CD4-positive, alpha-beta T cell treated with Interleukin-17A for 4 hours (primary cell): ENCODE results near the gene PAN3.
"Not testable (repeated sequence)": the region's sequence is repeated elsewhere in the genome, so short reads cannot be mapped to it uniquely, and the experiment has no call there.

Source experiments
- DNase-seq: peaks from one replicate; pipeline ENCODE4 v3.0.0-alpha.2; 2020; ENCODE audit warnings: mixed read lengths

PAN3 gene, protein sequence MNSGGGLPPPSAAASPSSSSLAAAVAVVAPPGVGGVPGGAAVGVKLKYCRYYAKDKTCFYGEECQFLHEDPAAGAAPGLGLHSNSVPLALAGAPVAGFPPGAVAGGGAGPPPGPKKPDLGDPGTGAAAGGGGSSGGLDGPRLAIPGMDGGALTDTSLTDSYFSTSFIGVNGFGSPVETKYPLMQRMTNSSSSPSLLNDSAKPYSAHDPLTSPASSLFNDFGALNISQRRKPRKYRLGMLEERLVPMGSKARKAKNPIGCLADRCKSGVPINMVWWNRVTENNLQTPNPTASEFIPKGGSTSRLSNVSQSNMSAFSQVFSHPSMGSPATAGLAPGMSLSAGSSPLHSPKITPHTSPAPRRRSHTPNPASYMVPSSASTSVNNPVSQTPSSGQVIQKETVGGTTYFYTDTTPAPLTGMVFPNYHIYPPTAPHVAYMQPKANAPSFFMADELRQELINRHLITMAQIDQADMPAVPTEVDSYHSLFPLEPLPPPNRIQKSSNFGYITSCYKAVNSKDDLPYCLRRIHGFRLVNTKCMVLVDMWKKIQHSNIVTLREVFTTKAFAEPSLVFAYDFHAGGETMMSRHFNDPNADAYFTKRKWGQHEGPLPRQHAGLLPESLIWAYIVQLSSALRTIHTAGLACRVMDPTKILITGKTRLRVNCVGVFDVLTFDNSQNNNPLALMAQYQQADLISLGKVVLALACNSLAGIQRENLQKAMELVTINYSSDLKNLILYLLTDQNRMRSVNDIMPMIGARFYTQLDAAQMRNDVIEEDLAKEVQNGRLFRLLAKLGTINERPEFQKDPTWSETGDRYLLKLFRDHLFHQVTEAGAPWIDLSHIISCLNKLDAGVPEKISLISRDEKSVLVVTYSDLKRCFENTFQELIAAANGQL

DNA sequence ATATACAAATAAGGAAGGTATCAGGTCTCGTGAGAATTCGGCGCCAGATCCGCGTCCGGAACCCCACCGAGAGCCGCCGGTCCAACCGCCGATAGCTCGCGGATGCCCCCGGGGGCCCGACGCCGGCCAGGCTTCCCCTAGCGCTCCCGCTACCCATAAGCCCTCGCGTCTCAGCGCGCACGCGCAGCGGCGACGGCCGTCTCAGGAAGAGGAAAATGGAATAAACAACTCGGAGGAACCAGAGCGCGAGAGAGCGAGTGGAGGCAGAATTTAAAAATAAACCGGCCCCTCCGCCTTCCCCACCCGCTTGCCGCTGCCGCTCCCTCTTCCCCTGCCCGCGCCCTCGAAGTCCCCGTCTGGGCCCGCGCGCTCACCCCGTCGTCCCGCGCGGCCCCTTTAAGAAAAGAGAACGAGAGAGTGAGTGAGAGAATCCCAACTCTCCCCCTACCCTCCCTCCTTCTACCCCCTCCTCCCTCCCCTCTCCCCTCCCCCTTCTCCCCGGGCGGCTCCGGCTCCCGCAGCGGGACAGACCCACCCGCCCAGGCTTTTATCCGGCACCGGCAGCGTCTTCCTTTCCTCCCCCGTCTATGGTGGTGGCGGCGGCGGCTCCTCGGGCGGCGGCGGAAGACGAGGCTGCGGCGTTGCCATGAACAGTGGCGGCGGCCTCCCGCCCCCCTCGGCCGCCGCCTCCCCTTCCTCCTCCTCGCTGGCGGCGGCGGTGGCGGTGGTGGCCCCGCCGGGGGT is at the start of gene PAN3:
PAN3 (plus strand) TSS at position 534 of the 744 bp plus-strand sequence; CDS start at position 647, 113 bp downstream.
- peak; percentile 93 for DNase-seq

DNA sequence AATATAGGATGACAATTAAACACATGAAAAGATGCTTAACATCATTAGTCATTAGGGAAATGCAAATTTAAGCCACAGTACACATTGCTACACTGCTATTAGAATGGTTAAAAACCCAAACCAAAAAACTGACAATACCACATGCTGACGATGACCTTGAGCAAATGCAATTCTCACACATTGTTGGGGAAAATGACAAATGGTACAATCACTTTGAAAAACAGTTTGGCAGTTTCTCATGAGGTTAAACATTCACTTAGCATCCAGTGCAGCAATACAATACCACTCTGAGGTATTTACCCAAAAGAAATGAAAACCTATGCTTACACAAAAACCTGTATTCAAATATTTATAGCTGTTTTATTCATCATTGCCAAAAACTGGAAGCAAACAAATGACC is 49.3 kb upstream of the PAN3 start:
- DNase-seq: no peak

DNA sequence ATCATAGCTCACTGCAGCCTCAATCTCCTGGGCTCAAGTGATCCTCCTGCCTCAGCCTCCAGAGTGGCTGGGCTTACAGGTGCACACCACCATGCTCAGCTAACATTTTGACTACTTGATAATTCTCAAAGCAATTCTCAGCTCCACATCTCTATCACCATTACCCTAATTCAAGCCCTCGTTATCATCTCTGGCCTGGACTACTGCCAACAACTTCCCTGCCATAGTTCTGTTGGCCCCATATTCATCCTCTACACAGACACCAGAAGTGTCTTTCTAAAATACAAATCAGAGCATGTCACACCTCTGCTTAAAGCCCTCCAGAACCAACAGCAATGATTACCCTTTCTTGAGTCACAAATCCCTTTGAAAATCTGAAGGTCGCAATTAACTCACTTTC is 45.9 kb upstream of the PAN3 start:
- no peak for DNase-seq

DNA sequence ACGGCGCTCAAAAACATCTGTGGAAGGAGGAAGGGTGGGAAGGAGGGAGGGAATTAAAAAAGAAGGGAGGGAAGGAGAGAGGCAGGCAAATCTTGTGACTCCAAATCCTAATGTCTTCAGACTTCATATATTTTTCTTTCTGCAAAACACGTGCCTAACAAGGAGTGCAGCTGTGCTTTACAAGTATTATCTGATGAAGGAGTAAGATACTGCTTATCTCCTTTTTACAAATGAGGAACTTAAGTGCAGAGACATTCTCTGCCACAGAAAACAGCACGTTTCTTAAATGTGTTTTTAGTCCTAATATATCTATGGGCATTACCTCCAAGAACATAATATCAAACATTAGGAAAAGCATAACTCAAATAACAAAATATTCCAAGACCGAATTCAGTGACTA is 44.5 kb upstream of the PAN3 start:
- DNase-seq: no peak

DNA sequence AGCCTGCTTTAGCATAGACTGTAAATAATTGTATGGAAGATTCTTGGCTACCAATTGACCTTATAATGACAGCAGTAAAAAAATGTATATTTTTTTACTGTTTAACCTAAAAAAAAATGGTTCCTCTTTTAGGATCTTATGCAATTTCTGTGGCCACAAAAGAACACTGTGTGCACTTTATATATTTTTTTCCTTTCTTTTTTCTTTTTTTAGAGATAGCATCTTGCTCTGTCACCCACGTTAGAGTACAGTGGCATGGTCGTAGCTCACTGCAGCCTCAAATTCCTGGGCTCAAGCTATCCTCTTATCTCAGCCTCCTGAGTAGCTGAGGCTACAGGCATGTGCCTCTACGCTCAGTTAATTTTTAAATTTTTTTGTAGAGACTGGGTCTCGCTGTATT is 44.0 kb upstream of the PAN3 start:
- DNase-seq: no peak

DNA sequence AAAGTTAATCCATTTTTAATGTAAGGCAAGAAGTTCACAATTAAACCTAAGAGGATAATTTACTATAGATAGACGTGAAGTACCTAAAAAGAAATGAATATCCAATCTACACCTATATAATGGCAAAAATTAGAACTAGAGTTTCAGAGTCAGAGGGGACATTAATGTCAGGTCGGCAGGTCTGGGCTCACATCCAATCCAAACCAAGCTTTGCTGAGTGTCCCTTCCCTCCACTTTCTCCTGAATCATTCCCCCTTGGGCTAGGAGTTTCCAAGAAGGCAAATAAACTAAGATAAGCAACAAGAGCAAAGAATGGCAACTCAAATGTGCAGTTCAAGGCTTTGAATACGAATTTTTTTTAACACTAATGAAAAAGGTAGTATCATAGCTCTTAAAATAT is 40.8 kb upstream of the PAN3 start:
- DNase-seq: no peak

DNA sequence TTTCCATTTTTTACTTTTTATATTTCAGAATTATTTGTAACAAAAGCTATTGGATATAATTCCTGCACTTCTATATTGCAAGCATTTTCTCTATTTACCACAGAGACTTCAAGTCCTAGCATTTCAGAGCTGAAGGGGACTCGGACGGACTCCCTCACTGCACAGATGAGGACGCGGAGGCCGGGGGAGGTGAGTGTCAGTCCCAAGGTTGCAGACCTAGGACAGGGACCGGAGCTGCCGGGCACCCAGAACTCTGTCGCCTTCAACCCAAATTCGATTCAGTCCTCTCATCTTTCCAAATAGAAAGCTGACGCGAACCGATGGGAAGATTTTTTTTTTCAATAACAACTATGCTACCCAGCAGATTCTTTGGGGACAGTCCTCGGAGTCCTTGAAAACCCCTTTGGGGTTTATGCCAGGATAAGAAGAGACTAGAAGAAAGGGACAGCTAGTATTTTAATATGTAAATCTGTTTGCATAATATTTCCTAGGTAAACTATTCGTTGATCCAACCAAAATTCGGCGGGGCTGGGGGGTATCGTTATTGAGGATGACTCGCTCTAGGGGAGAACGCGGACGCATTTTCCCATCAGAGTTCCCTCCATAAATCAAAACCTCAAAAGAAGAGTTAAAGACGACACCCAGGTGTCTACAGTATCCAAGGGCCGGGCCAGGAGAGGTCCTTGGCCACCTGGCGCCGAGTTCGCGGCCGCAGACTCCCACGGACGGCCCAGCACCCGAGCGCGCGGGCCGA is 38.8 kb upstream of the PAN3 start:
- DNase-seq: no peak

DNA sequence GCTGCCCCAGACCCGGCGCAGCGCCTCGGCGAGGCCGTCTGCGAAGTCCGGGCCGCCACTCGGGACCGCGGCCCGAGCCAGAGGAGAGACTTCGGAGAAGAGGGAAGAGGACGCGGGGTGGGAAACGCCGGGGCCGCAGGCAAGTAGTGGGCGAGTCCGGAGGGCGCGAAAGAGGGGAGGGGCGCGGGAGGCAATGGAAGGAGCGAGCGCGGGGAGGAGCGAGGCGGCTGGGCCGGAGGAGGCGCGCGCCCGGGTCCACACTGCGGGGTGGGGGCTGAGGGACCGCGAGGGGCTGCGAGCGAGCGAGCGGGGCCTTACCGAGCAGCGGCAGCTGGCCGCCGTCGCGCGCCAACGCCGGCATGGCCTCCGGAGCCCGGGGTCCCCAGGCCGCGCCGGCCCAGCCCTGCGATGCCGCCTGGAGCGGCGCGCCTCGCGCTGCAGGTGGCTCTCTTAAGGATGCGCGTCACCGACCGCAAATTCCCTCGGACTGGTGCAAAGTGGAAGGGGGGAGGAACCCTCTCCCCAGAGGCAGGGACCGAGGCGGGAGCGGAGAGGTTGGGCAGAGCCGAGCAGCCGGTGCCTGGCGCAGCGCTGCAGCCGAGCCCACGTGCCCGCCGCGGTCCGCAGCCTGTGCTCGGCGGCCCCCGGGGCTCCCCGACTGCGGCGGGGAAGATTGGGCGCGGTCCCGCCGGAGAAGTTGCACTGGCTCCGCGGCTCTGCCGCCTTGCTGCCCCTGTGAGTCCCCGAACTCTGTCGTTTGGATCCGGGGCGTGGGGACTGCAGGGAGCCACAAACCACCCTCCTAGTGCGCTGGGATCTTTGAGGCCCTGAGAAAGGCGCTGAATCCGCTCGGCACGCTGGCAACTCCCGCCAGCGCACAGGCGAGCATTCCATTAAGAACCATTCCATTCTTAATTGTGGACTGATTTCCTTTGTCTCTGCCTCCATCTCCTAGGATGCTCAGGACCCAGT is 37.9 kb upstream of the PAN3 start, which contains the start of gene FLT3:
FLT3 (minus strand) TSS at position 427 of the 972 bp plus-strand sequence; CDS start at position 361, 66 bp downstream.
- peak; percentile 27 for DNase-seq

DNA sequence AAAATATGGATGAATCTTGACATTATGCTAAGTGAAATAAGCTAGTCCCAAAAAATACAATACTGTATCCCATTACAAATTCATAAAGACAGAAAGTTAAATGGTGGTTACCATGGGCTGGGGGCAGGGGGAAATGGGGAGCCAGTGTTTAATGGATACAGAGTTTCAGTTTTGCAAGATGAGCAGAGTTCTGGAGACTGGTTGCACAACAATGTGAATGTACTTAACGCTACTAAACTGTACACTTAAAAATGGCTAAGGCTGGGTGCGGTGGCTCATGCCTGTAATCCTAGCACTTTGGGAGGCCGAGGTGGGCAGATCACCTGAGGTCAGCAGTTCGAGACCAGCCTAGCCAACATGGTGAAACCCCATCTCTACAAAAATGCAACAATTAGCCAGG is 36.5 kb upstream of the PAN3 start:
- not testable (repeated sequence) for DNase-seq

DNA sequence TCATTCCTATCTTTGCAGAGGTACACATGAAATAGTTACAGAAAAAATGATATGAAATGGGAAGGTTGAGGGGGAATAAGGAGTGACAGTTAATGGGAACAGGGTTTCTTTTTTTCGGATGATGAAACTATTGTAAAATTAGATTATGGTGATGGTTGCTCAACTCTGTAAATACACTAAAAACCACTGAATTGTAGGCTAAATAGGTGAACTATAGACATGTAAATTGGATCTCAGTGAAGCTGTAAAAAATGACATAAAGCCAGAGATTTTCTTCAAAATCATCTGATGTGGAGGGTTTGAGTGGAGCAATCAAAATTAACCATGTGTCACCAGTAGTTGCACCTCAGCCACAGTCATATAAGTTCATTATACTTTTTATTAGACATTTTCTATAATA is 31.4 kb upstream of the PAN3 start:
- DNase-seq: no peak

DNA sequence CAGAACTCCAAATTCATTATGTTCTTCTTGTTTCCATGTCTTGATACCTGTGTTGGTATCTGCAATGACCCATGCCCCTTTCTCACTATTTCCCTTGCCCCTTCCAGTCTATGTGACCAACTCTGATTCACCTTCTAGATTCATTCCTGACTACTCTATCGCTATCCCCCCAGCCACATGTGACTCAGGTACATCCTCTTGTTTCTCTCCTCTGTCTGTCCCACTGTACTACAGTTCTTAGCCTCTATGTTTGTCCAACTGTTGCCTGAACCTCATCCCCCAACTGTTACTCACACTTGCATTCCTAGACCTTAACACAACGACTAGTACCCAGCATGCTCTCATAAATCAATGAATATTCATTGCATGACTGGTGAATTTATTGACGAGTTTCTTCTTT is 27.9 kb upstream of the PAN3 start:
- DNase-seq: no peak

DNA sequence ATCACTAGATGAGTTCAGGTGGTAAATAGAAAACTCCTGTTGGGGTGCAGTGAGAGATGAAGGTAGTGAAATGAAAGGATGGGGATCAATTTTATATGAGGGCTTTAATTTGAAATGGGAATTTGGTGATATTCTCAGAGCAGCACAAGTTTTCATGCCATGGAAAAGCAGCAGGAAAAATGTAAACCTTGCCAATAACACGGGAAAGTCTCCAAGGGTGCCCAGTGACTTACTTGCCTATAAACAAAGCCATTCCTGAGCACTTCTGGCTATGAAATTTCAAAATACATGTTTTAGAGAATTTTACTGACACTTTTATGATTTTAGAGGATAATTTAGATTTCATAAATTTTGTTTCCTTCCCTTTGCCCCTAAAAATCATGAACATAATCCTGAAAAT is 21.6 kb upstream of the PAN3 start:
- DNase-seq: no peak

DNA sequence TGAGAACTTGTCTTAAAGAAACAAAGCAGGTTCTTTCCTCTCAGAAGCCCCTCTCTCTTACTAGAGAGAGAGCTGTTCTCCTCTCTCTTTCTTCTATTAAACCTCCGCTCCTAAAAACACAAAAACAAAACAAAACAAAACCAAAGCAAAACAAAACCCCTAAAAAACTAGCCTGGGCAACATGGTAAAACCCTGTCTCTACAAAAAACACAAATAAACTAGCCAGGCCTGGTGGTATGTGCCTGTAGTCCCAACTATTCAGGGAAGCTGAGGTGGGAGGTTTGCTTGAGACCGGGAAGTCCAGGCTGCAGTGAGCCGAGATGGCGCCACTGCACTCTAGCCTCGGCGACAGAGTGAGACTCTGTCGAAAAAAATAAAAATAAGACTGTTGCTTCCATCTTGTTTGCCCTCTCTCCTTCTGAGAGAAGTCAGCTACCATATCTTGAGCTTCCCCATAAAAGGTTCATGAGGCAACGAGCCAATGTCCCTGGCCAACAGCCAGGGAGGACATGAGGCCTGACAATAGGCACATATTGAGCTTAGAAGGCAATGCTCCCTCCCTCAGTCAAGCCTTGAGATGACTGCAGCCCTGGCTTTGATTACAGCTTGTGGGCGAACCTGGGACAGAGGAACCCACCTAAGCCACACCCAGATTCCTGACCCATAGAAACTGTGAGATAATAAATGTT is 20.5 kb upstream of the PAN3 start:
- DNase-seq: no peak

DNA sequence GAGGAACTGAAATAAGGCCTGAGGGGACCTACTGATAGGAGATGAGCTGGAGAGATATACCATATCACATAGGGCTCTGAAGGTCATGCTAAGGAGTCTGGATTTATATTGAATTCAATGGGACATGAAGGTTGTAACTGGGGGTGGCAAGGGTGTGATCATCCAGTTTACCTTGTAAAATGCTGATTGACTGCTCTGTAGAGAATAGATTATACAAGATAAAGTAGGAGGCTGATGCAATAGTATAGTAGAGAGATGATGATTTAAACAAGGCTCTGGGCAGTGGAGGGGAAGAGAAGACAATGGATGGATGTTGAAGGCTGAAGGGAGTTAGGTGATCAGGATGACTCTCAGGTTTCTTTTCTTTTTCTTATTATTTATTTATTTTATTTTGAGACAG is 18.0 kb upstream of the PAN3 start:
- no peak for DNase-seq

DNA sequence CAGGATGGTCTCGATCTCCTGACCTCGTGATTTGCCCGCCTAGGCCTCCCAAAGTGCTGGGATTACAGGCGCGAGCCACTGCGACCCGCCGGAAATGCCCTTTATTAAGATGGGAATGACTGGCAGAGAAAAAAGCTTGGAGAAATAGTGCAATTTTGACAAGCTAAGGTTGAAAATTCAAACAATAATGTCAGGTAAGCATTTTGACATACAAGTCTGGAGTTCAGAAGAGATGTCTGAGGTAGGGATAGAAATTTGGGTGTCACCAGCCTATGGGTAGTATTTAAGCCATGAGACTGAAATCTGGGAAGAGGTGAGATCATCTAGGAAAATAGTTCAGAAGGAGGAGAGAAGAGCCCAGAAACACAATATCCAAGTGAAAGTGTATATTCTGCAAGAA is 17.1 kb upstream of the PAN3 start:
- DNase-seq: no peak

DNA sequence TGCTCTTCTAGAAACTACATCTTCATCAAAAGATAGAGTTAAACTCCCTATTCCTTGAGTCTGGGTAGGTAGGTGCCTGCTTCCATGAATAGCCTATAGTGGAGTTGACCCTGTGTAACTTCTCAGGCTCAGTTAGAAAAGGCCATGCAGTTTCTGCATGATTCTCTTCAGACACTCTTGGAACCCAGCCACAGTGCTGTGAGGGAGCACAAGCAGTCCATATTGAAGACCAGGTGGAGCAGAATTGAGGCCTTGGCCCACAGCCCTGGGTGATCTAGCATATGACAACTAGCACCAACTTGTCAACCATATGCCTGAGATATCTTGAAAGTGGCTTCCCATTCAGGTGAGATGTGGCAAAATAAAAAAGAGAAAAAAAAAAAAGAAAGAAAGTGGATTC is 10.3 kb upstream of the PAN3 start:
- no peak for DNase-seq

DNA sequence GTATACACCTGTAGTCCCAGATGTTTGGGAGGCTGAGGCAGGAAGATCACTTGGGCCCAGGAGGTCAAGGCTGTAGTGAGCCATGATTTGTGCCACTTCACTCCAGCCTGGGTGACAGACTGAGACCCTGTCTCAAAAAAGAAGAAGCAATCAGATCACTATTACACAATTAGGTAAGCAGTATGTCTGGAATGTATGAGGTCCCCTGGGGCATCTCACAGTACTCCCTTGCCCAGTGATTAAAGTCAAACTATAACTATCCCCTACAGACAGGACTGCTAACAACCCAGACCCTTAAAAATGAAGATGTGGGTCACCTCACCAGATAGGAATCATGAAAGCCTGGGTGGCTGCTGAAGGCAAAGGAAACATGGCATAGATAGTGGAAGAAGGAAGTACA is 9.4 kb upstream of the PAN3 start:
- no peak for DNase-seq

DNA sequence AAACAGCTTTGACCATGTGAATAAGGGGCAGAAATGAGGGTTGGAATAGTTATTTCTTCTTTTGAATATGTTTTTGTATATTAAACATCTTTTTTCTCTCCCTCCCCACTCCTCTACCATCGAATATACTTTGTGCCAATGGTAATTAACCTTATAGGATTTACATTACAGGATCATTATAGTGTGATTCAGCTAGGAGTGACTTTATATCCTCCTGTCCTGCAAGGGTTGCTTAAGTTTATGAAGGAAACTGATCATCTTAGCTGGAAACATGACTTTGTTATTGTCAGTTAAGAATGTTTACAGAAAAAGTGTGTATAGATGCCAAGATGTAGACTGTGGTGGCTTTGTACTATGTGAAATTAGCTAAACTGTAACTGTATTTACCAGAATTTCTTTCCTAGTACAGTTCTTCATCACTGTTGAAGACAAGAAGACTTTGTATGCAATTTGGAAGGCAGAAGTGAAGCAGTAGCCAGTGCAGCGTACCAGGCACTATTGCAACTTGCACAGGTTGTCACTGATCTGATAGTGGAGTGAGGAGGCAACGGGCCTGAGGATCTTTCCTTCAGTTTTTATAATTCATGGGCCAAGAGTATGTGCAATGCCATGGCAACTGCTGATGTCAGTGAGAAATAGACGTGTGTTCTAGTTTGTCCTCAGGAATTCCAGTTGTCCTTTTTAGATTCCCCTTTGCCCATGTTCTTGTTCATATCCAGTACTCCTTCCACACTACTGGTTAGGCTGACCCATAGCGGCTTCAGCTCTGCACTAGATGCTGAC is 8.2 kb upstream of the PAN3 start:
- no peak for DNase-seq

DNA sequence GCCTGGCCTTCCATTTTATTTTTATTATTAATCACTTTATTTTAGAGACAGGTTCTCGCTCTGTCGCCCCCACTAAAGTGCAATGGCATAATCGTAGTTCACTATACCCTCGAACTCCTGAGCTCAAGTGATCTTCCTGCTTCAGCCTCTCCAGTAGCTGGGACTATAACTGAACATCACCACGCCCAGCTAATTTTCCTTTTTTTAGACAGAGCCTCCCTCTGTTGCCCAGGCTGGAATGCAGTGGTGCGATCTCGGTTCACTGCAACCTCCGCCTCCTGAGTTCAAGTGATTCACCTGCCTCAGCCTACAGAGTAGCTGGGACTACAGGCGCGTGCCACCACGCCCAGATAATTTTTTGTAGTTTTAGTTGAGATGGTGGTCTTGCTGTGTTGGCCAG is 6.7 kb upstream of the PAN3 start:
- no peak for DNase-seq

DNA sequence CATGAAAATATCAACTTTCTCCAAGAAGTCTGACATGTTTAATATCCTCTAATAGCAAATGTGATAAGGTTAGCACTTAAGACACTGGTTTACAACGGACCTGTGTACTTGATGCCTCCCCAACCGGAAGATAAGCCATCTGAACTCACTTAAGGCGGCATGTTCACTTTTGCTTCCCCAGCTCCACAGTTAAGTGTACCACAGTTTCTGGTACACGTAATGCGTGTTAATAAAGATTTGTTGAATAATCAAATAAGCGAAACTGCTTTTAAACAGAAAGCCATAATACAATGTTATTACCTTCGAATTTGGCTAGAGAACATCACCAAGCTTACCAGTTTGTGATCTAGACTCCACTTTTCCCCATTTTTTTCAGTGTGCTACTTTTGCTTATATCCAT is 1.4 kb upstream of the PAN3 start:
- peak; percentile 14 for DNase-seq
